Measurements from ENCODE around the gene TEKT2.

DNA sequence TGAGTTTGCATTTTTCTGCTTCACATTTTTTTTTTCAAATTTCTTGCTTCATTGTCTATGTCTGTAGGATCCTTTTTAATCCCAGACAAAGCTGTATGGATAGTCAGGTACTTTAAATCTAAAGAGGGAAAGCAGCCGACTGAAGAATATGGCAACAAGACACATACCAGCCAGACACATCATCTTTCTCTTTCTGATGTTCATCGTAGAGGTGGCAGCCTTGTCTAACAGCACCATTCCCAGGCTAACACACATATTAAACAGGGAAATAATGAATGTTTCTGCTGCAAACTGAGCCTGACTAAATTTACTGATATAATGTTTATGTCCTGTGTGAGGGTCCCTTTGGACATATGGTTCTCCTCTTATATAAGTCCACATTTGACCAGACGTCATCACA lies 3.7 kb upstream of the TEKT2 start:
- TF ChIP-seq ZNF274 (IDR thresholded peaks at IDR 0.05; ENCODE audit: low read depth, low read length) (no peak), SUZ12 (IDR thresholded peaks at IDR 0.05; ENCODE audit: extremely low read depth, insufficient read depth, insufficient read length) (no peak)
